Tibial nerve (tissue), 4 donors: ENCODE data around the gene PSD2. TPM values are rescaled to one million over a fixed set of nuclear protein-coding genes. Genes with fewer than 3 reads are reported as not detected.
A peak's percentile ranks its signal among the peaks of the same experiment; 100 is the strongest.

Experiments used
- DNase-seq, 2 donors: peaks; one replicate each; pipeline ENCODE4 v3.0.0-alpha.2; 2019; ENCODE audit warnings: low spot score in 2 of 2
- H3K27ac ChIP-seq, 4 donors: fragments of 200-600 bp; sonication (generic) in 3 of 4; one replicate each; pipeline ENCODE4 v1.5.1; 2017 to 2019; ENCODE audit warnings: mild to moderate bottlenecking in 1 of 4
- H3K27me3 ChIP-seq, 2 donors: fragments of 200-600 bp; sonication (generic) in 1 of 2; one replicate each; pipeline versions ENCODE4 v1.5.1 to v1.6.0; 2017 to 2019
- H3K36me3 ChIP-seq, 3 donors: fragments of 200-600 bp; sonication (generic); one replicate each; pipeline ENCODE4 v1.5.1; 2018 to 2019
- H3K4me1 ChIP-seq, 4 donors: fragments of 200-600 bp; sonication (generic) in 3 of 4; one replicate each; pipeline ENCODE4 v1.5.1; 2017 to 2019
- H3K4me3 ChIP-seq, 4 donors: fragments of 200-600 bp; sonication (generic) in 3 of 4; one replicate each; pipeline ENCODE4 v1.5.1; 2017 to 2019; ENCODE audit warnings: mild to moderate bottlenecking in 1 of 4, moderate library complexity in 1 of 4
- H3K9me3 ChIP-seq, 4 donors: fragments of 200-600 bp; sonication (generic) in 3 of 4; one replicate each; pipeline ENCODE4 v1.5.1; 2017 to 2019
- EP300 ChIP-seq, 2 donors: sonication (generic); formaldehyde crosslinking; IDR thresholded peaks; one replicate each; pipeline ENCODE4 v1.6.1; 2017; ENCODE audit warnings: antibody characterized with exemption in 2 of 2, mild to moderate bottlenecking in 1 of 2
- POLR2A ChIP-seq, 2 donors: fragments of 450-650 bp; IDR thresholded peaks; one replicate each; pipeline ENCODE4 v1.6.1; 2017; ENCODE audit warnings: antibody characterized with exemption in 2 of 2, mild to moderate bottlenecking in 2 of 2, moderate library complexity in 2 of 2
- WGBS, 2 donors: methylation state at CpG; one replicate each; pipeline ENCODE4 v1.1.5; 2018; 5-methylcytosine and 5-hydroxymethylcytosine counted together
- total RNA-seq, 4 donors: library from RNA; depleted of rRNA; stranded (reverse); fragments of >200 nt; gene quantifications; one replicate each; pipeline ENCODE4 v1.1.0, GENCODE V29; 2016
- TF ChIP-seq, protein P1 (sequence below), 5 experiments: fragments of 200-600 bp in 3 of 5; fragments of 450-650 bp in 2 of 5; sonication (generic) in 3 of 5; IDR thresholded peaks; one replicate each; pipeline ENCODE4 v1.5.1; 2016 to 2019; ENCODE audit warnings: antibody characterized with exemption in 5 of 5, mild to moderate bottlenecking in 3 of 5, moderate library complexity in 2 of 5

The PSD2 gene
- total RNA-seq, 4 donors from 2014 or later, result under 0.01 to 0.30 (median 0.21) TPM; not detected in 1

DNA sequence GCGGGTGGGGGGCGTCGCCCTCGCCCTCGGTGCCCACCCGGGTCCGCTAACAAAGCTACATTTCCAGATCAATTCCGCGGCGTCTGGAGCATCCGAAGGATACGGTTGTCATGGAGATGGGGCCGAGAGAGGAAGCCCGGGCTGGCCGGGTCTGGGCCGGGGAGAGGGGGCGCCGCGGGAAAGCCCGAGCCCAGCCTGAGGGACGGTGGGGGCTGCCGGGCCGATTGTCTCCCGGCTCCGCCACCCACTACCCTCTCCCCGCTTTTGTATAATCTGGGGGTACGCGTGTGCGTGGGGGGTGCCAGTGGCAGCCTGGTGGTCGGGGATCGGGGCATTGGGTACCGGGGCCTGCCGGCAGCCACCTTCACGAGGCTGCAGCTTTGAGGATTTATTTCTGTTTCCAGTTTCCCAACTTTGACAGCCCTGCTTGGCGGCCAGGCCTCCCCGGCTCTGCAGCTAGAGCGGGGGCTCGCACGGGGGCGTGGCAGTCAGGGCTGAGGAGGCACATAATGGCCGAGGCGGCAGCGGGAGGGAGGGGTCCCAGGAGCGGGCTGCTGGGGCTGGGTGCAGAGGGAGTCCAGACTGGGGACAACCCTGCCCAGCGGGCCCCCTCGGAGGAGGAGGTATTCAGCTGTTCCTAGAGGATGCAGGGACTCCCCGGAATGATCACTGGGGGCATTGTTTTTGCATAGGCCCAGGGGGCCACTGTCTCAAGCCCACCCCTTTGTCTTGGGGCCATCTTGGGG is 626 bp downstream of the PSD2 start:
- no peaks in the 10 kb centered on the region for H3K9me3 ChIP-seq

DNA sequence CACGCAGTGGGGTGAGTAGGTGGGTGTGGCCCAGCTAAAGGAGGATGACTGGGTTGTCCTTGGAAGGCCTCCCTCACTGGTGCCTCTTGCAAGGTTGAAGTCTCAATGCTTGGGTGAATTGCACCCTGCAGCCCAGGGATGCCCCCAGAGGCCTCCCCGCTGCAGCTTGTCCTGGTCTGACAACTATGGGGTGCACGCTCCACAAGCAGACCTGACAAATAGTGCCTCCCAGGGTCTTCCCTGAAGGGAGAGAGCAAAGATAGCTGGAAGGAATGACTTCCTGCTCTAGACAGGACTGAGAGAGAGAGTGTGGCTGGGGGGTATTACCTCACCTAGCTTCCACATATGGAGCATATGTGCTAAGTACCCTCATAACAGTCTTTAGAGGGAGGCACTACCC is 1.7 kb downstream of the PSD2 start:
- DNase-seq, result no peak
- no peak overlapping the region for H3K4me3 ChIP-seq
- no peak for TF ChIP-seq EP300 (IDR thresholded peaks at IDR 0.05)
- TF ChIP-seq, protein P1, sequence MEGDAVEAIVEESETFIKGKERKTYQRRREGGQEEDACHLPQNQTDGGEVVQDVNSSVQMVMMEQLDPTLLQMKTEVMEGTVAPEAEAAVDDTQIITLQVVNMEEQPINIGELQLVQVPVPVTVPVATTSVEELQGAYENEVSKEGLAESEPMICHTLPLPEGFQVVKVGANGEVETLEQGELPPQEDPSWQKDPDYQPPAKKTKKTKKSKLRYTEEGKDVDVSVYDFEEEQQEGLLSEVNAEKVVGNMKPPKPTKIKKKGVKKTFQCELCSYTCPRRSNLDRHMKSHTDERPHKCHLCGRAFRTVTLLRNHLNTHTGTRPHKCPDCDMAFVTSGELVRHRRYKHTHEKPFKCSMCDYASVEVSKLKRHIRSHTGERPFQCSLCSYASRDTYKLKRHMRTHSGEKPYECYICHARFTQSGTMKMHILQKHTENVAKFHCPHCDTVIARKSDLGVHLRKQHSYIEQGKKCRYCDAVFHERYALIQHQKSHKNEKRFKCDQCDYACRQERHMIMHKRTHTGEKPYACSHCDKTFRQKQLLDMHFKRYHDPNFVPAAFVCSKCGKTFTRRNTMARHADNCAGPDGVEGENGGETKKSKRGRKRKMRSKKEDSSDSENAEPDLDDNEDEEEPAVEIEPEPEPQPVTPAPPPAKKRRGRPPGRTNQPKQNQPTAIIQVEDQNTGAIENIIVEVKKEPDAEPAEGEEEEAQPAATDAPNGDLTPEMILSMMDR (IDR thresholded peaks at IDR 0.05), result no peak
- no peak for TF ChIP-seq POLR2A (IDR thresholded peaks at IDR 0.05)
- WGBS, 2 donors, result 25 to 63% methylated on average over 1 to 3 of the region's 3 CpGs
- H3K36me3 ChIP-seq, result no peaks in the 10 kb centered on the region
- peaks cover 0 to 67% of the 10 kb centered on the region in 2 donors for H3K27me3 ChIP-seq
- peaks cover 0 to 13% (median 5%) of the 10 kb centered on the region in 4 donors for H3K4me1 ChIP-seq
- no peaks in the 10 kb centered on the region for H3K9me3 ChIP-seq
- H3K27ac ChIP-seq, result no peak overlapping the region

More for the DNA sequence above, 626 bp downstream of the PSD2 start:
- H3K27ac ChIP-seq, result no peak overlapping the region
- H3K4me1 ChIP-seq, result peaks cover 0 to 13% (median 5%) of the 10 kb centered on the region in 4 donors
- no peak for DNase-seq
- TF ChIP-seq EP300 (IDR thresholded peaks at IDR 0.05) (no peak), POLR2A (IDR thresholded peaks at IDR 0.05) (no peak)
- TF ChIP-seq, protein P1 (IDR thresholded peaks at IDR 0.05), result no peak
- H3K36me3 ChIP-seq, result no peaks in the 10 kb centered on the region
- 5% methylated on average over 38 to 42 of the region's 47 CpGs for WGBS, 2 donors
- peaks cover 0 to 58% of the 10 kb centered on the region in 2 donors for H3K27me3 ChIP-seq
- H3K4me3 ChIP-seq, result peak overlapping the region in 1 of 4 donors; percentile 53

DNA sequence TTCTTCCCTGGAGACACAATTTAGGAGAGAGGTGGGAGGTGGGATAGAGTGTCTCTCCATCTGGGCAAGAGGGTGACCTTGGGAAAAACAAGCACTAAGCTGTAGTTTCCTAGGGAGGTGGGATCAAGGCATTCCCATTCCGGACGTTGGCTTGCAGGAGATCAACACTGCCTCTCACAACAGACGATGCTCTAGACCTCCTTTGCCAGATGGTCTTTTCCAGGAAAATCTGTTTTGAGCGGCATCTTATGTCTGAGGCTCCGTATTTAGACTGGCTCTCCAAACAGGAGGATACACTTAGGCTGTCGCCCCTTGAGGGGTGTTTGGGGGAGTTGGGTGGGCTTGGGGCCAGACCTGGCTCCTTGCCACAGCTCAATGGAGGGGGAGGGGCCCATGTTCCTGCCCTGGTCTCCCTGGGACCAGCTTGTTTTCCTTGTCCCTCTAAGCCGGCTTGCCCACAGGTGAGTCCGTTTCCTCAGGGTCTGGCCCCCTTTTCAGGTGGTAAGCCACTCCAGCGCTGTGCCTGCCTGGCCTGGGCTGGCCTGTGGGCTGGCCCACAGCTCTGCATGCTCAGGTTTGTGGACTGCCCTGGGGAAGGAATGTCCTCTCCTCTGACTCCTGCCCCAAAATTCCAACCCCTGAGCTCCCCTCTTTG is 2.4 kb downstream of the PSD2 start:
- H3K9me3 ChIP-seq, result no peaks in the 10 kb centered on the region
- peaks cover 0 to 67% of the 10 kb centered on the region in 2 donors for H3K27me3 ChIP-seq
- WGBS, 2 donors, result 58 to 67% methylated on average over 9 of the region's 9 CpGs
- no peak for DNase-seq
- no peaks in the 10 kb centered on the region for H3K36me3 ChIP-seq
- no peak for TF ChIP-seq POLR2A (IDR thresholded peaks at IDR 0.05)
- TF ChIP-seq, protein P1 (IDR thresholded peaks at IDR 0.05), result no peak
- no peak for TF ChIP-seq EP300 (IDR thresholded peaks at IDR 0.05)
- no peak overlapping the region for H3K4me3 ChIP-seq
- H3K4me1 ChIP-seq, result peaks cover 0 to 13% (median 5%) of the 10 kb centered on the region in 4 donors
- H3K27ac ChIP-seq, result no peak overlapping the region

DNA sequence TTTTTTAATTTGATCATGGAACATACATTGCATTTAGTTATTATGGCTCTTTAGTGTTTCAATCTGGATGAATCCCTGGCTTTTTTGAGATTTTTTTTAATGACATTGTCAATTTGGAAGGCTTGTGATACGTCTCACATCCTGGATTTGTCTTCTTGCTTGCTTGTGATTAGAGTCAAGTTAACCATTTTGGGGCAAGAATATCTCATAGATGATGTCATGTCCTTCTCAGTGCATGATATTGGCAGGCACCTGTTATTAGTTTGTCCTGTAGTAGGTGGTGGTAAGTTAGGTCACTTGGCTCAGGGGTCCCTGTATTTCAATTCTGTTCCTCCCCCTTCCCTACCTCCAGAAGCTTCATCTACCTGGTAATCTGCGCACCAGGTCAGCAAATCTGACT is 3.3 kb downstream of the PSD2 start:
- WGBS, 2 donors, result 76 to 89% methylated on average over 2 of the region's 2 CpGs
- Histone ChIP-seq H3K9me3 (no peaks in the 10 kb centered on the region), H3K4me3 (no peak overlapping the region), H3K4me1 (peaks cover 0 to 13% (median 5%) of the 10 kb centered on the region in 4 donors), H3K36me3 (no peaks in the 10 kb centered on the region), H3K27ac (no peak overlapping the region), H3K27me3 (peaks cover 0 to 67% of the 10 kb centered on the region in 2 donors)
- no peak for DNase-seq
- TF ChIP-seq, protein P1 (IDR thresholded peaks at IDR 0.05), result no peak
- TF ChIP-seq EP300 (IDR thresholded peaks at IDR 0.05) (no peak), POLR2A (IDR thresholded peaks at IDR 0.05) (no peak)

DNA sequence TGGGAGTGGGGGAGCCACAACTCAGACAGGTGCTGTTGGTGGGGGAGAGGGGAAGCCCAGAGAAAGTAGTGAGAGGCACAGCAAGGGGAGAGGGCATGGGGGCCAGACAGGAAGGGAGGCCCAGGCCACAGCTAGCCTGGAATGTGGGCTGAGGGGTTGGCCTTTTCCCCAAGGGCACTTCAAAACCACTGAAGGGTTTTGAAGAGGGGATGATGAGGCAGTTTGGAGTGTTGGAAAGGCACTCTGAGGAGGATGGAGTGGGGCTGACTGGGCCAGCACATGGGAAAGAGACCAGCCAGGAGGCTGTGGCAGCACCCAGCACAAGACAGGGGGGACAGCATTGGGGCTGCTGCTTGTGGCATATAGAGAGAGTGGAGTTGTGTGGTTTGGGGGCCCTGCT is 3.8 kb downstream of the PSD2 start:
- TF ChIP-seq EP300 (IDR thresholded peaks at IDR 0.05), result no peak
- TF ChIP-seq, protein P1 (IDR thresholded peaks at IDR 0.05), result no peak
- Histone ChIP-seq H3K9me3 (no peaks in the 10 kb centered on the region), H3K27me3 (peaks cover 0 to 64% of the 10 kb centered on the region in 2 donors), H3K4me3 (no peak overlapping the region), H3K36me3 (no peaks in the 10 kb centered on the region), H3K27ac (no peak overlapping the region), H3K4me1 (peaks cover 0 to 13% (median 5%) of the 10 kb centered on the region in 4 donors)
- no peak for DNase-seq
